Loucy (cell line): ENCODE measurements around the gene TAS2R3.

ENCODE experiments used
- H2AFZ ChIP-seq: fragments of 200-600 bp; sonication (generic); 2 replicates; pipeline ENCODE4 v1.6.0; 2016; ENCODE audit warnings: antibody characterized with exemption, mild to moderate bottlenecking, low read length, moderate library complexity
- H3F3A ChIP-seq: fragments of 200-600 bp; 2 replicates; pipeline ENCODE4 v1.6.0; 2016; ENCODE audit warnings: antibody characterized with exemption, low read depth, mild to moderate bottlenecking
- H3K27me3 ChIP-seq: fragments of 200-600 bp; sonication (generic); 2 replicates; pipeline ENCODE4 v1.6.1; 2014; ENCODE audit warnings: low read length, mild to moderate bottlenecking; ENCODE audit not compliant: insufficient read depth, poor library complexity, severe bottlenecking
- H3K36me3 ChIP-seq: fragments of 200-600 bp; sonication (generic); 2 replicates; pipeline ENCODE4 v1.6.1; 2016; ENCODE audit warnings: low read length; ENCODE audit not compliant: insufficient read depth
- H3K4me1 ChIP-seq: fragments of 200-600 bp; sonication (generic); 2 replicates; pipeline ENCODE4 v1.5.1; 2014; ENCODE audit warnings: low read length, mild to moderate bottlenecking; ENCODE audit not compliant: insufficient read depth, poor library complexity, severe bottlenecking
- H3K4me2 ChIP-seq: fragments of 200-600 bp; sonication (generic); 2 replicates; pipeline ENCODE4 v1.6.0; 2014; ENCODE audit warnings: antibody characterized with exemption, low read length, low read depth, mild to moderate bottlenecking; ENCODE audit not compliant: poor library complexity, severe bottlenecking
- H3K4me3 ChIP-seq: fragments of 200-600 bp; sonication (generic); 2 replicates; pipeline ENCODE4 v1.5.1; 2014; ENCODE audit warnings: low read length, mild to moderate bottlenecking, mixed read lengths; ENCODE audit not compliant: poor library complexity, severe bottlenecking
- H3K79me2 ChIP-seq: fragments of 200-600 bp; sonication (generic); 2 replicates; pipeline ENCODE4 v1.6.1; 2014; ENCODE audit warnings: low read length; ENCODE audit not compliant: insufficient read depth
- H3K9ac ChIP-seq: fragments of 200-600 bp; sonication (generic); 2 replicates; pipeline ENCODE4 v1.6.0; 2014; ENCODE audit warnings: mild to moderate bottlenecking, low read depth, low read length, moderate library complexity; ENCODE audit not compliant: poor library complexity, severe bottlenecking
- H3K9me2 ChIP-seq: fragments of 200-600 bp; sonication (generic); replicated peaks from 2 replicates; pipeline ENCODE4 v1.6.1; 2016; ENCODE audit warnings: low read depth, low read length, mixed read lengths
- H3K9me3 ChIP-seq: fragments of 200-600 bp; sonication (generic); 2 replicates; pipeline ENCODE4 v1.6.1; 2014; ENCODE audit warnings: mild to moderate bottlenecking, antibody characterized with exemption, low read length, low read depth; ENCODE audit not compliant: insufficient read depth
- H4K20me1 ChIP-seq: fragments of 200-600 bp; sonication (generic); 2 replicates; pipeline ENCODE4 v1.6.0; 2014; ENCODE audit warnings: antibody characterized with exemption, low read length, mild to moderate bottlenecking; ENCODE audit not compliant: insufficient read depth, poor library complexity, severe bottlenecking
- EZH2phosphoT487 ChIP-seq: fragments of 200-600 bp; IDR thresholded peaks from 2 replicates; pipeline ENCODE4 v1.6.1; 2018; ENCODE audit warnings: antibody characterized with exemption, mild to moderate bottlenecking, moderate library complexity, borderline replicate concordance
- TF ChIP-seq, protein P1 (sequence below): fragments of 200-600 bp; sonication (generic); conservative IDR thresholded peaks from 2 replicates; pipeline ENCODE4 v1.5.1; 2014; ENCODE audit warnings: mild to moderate bottlenecking, antibody characterized with exemption, low read length

TAS2R3 gene

DNA sequence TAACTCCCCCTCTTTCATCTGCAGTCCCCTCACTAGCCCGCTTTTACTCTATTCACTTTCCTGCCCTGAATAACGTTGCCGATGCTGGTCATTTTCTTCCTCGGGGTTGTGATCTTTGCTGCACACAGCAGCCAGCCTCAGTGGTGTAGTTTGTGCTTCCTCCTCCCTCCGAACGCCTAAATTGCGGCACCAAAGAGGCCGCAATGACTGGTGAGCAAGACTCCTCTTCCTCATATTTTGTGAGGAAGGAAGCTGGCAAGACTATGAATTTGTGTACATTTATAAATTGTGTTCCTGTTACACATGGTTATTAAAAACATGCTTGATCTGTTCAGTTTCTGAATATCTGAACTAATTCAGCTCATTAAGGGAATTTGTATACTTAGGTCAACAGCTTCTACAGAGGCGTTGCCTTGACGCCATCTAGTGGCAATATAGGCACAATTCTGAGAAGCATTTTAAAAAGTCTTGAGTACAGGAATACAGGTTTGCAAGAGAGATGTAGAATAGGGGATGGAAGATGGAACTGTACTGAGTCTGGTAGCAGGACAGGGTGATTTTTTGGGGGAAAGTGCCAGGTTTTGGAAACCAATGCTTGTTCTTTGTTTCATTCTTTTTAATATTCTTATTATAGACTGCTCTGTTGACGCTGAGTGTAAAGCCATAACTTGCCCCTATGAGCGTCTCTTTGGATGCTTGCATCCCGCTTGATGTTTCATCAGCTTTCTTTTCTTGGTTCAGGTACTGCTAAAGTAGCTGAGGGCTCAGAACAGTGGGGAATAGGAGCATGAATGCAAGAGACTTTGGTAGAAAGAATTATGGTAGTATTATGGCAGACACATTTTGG lies 22.0 kb downstream of the TAS2R3 start:
- TF ChIP-seq EZH2phosphoT487, result no peak
- TF ChIP-seq, protein P1, sequence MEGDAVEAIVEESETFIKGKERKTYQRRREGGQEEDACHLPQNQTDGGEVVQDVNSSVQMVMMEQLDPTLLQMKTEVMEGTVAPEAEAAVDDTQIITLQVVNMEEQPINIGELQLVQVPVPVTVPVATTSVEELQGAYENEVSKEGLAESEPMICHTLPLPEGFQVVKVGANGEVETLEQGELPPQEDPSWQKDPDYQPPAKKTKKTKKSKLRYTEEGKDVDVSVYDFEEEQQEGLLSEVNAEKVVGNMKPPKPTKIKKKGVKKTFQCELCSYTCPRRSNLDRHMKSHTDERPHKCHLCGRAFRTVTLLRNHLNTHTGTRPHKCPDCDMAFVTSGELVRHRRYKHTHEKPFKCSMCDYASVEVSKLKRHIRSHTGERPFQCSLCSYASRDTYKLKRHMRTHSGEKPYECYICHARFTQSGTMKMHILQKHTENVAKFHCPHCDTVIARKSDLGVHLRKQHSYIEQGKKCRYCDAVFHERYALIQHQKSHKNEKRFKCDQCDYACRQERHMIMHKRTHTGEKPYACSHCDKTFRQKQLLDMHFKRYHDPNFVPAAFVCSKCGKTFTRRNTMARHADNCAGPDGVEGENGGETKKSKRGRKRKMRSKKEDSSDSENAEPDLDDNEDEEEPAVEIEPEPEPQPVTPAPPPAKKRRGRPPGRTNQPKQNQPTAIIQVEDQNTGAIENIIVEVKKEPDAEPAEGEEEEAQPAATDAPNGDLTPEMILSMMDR, result peak; percentile 91

DNA sequence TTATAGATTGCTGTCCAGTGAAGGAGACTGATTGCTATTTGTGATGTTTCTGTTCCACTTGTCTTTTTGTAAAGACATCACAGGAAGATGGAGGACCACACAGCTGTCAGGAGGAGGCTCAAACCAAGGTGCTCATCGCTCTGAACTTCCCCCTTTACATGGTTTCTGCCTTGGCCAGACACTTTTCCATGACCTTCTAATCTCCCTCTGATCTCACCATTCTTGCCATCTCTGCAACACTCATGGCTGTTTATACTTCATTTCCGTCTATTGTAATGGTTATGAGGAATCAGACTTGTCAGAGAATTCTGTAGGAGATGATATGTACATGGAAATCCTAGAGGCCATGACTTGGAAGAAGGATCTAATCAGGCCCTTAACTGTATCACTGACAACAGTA lies 24.4 kb downstream of the TAS2R3 start:
- H3F3A ChIP-seq, result no peaks in the 10 kb centered on the region
- H3K9me3 ChIP-seq, result no peaks in the 10 kb centered on the region
- peaks cover 10% of the 10 kb centered on the region; the same call in 1 of the 2 replicates for H3K36me3 ChIP-seq
- no peak overlapping the region for H3K4me2 ChIP-seq
- H3K9ac ChIP-seq, result no peak overlapping the region
- H3K79me2 ChIP-seq, result no peaks in the 10 kb centered on the region
- H3K4me3 ChIP-seq, result no peak overlapping the region
- peaks cover 4% of the 10 kb centered on the region for H4K20me1 ChIP-seq
- H3K27me3 ChIP-seq, result no peaks in the 10 kb centered on the region
- H3K9me2 ChIP-seq, result no peaks in the 10 kb centered on the region
- TF ChIP-seq, protein P1, result no peak
- TF ChIP-seq EZH2phosphoT487, result no peak
- H3K4me1 ChIP-seq, result no peaks in the 10 kb centered on the region
- no peak overlapping the region for H2AFZ ChIP-seq

More for the DNA sequence above, 22.0 kb downstream of the TAS2R3 start:
- Histone ChIP-seq H3K9me2 (no peaks in the 10 kb centered on the region), H3F3A (no peaks in the 10 kb centered on the region), H2AFZ (no peak overlapping the region), H3K79me2 (no peaks in the 10 kb centered on the region), H3K9ac (no peak overlapping the region), H3K4me2 (no peak overlapping the region), H3K27me3 (no peaks in the 10 kb centered on the region), H3K9me3 (no peaks in the 10 kb centered on the region), H3K4me3 (no peak overlapping the region), H3K36me3 (peaks cover 8% of the 10 kb centered on the region; the same call in 1 of the 2 replicates), H3K4me1 (no peaks in the 10 kb centered on the region), H4K20me1 (peaks cover 4% of the 10 kb centered on the region)

DNA sequence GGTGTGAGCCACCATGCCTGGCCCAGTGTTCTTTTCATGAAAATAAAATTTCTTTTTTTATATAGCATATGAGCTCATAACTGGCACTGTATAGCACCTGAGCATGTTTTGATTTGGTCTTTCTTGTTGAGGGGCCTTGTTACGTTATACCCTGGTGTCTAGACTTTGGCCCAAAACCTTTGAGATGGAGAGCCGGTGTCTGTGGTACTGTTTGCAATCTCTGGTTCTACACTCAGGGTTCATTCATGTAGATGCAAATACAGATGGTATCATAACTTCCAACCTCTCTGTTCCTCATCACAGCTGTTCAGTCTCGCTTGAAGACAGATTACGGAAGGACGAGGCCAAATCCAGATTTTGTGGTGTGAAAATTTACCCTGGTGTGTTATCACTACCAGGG lies 26.0 kb downstream of the TAS2R3 start, which contains the start of gene TAS2R5:
TAS2R5 (plus strand) TSS at position 301 of the 400 bp plus-strand sequence. CDS start 145 bp downstream, outside the sequence.
- H3K9me2 ChIP-seq, result no peaks in the 10 kb centered on the region
- H3K79me2 ChIP-seq, result no peaks in the 10 kb centered on the region
- no peak for TF ChIP-seq EZH2phosphoT487
- TF ChIP-seq, protein P1, result no peak
- no peaks in the 10 kb centered on the region for H3K9me3 ChIP-seq
- no peak within 1 kb of the TSS for H3K4me3 ChIP-seq
- H3F3A ChIP-seq, result no peaks in the 10 kb centered on the region
- no peak within 1 kb of the TSS for H3K4me2 ChIP-seq
- H3K9ac ChIP-seq, result no peak within 1 kb of the TSS
- peaks cover 10% of the 10 kb centered on the region; the same call in 1 of the 2 replicates for H3K36me3 ChIP-seq
- H3K27me3 ChIP-seq, result no peaks in the 10 kb centered on the region
- peaks cover 4% of the 10 kb centered on the region for H4K20me1 ChIP-seq
- no peaks in the 10 kb centered on the region for H3K4me1 ChIP-seq
- H2AFZ ChIP-seq, result no peak within 1 kb of the TSS
